HUDEP-2 (cell line): ENCODE results near the gene PARD6B.
"Not testable (repeated sequence)": the region's sequence is repeated elsewhere in the genome, so short reads cannot be mapped to it uniquely, and the experiment has no call there.

Experiments
- DNase-seq, 76 experiments: peaks; one replicate each; lab custom pipeline; 2025; ENCODE audit not compliant: unreplicated experiment in 76 of 76; lab: John Stamatoyannopoulos, UW

Gene PARD6B, protein sequence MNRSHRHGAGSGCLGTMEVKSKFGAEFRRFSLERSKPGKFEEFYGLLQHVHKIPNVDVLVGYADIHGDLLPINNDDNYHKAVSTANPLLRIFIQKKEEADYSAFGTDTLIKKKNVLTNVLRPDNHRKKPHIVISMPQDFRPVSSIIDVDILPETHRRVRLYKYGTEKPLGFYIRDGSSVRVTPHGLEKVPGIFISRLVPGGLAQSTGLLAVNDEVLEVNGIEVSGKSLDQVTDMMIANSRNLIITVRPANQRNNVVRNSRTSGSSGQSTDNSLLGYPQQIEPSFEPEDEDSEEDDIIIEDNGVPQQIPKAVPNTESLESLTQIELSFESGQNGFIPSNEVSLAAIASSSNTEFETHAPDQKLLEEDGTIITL

DNA sequence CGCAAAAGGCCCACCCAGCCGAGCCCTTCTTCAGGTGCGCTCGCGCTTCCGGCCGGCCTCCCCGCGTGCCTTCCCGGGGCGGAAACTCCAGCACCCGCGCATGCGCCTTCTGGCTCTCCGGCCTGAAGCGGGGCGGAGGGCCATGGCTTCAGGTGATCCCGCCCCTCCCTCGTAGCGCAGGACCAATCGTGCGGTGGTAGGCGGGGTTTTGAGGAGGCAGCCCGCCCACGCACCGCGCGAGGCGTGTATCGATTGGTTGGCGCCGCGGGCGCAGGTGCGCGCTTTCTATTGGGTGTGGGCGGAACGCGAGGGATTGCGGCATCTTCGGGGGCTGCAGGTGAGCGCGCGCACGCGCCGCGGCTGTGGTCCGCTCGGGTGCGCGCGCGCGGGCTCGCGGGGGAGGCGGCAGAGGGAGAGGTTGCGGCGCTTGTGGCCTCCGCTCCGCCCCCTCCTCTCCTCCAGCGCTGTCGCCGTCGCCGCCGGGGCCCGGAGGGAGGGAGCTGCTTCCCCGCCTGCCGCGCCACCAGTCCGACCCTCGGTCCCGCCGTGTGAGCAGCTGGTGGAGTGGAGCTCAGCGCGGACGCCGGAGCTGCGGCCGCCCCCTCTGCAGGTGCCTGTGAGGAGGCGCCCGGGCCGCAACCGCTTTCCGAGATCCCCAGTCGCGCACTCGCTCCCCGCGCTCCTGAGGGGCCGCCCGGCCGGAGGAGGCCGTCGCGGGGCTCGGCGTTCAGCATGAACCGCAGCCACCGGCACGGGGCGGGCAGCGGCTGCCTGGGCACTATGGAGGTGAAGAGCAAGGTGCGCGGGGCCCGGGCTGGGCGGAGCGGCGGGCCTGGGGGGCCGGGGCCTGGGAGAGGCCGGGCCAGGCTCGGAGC lies at the start of gene PARD6B:
PARD6B (plus strand) TSS at position 526 of the 875 bp plus-strand sequence; CDS start at position 733, 207 bp downstream.
- peak in 75 of 76 experiments; percentile 49 to 99 (median 97) for DNase-seq

DNA sequence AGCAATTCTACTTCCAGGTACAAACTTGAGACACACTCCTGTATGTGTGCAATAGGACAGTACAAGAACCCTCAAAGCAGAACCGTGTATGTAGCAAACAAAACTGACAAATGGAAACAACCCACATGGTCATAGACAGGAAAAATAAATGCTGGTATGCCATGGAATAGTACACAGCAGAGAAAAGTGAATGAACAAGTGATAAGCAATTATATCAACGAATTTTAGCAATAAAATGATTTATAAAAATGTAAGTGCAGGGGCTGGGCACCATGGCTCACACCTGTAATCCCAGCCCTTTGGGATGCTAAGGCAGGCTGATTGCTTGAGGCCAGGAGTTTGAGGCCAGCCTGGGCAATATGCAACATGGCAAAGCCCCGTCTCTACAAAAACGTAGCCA lies 49.3 kb upstream of the PARD6B start:
- no peak for DNase-seq

DNA sequence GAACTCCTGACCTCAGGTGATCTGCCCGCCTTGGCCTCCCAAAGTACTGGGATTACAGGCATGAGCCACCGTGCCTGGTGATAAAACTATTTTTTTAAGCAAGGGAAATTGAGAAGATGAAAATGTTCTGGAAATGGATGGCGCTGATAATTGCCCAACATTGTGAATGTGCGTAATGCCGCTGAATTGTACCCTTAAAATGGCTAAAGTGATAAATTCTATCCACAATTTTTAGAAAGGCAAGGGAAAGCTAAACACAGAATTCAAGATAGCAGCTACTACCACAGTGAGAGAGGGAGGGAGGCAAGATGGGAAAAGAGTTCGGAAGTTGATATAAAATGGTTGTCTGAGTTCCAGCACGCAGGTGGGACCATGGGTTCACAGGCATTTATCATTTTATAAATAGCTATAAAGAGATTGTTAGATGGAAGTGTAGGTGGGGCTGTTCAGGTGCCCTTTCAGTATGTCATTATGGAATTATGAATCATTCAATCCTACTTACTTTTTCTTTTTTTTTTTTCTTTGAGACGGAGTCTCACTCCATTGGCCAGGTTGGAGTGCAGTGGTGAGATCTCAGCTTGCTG lies 48.3 kb upstream of the PARD6B start:
- DNase-seq = no peak

DNA sequence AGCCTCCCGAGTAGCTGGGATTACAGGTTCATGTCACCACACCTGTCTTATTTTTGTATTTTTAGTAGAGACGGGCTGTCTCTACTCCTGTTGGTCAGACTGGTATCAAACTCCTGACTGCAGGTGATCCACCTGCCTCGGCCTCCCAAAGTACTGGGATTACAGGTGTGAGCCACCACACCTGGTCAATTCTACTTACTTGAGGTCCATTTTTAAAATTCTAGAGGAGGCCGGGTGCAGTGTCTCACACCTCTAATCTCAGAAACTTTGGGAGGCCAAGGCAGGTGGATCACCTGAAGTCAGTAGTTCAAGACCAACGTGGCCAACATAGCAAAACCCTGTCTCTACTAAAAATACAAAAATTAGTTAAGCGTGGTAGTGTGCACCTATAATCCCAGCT lies 47.8 kb upstream of the PARD6B start:
- DNase-seq = no peak

DNA sequence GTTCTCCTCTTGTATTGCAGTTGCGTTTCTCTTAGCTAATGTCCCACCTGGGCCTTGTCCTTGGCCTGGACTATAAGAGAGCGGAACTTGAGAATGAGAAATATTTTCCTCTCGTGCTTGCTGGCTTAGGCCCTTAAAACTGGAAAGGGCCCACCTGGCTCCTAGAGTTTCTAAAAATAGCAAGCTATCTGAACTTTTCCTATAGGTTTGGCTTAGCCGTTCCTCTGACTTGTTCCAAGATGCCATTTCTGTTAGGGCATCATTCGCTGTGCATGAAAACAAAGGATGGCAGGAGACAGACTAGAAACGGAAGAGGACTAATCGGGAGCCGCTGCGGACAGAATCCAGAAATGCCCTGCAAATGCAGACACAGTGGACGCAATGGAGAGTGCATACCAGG lies 44.6 kb upstream of the PARD6B start:
- no peak for DNase-seq

DNA sequence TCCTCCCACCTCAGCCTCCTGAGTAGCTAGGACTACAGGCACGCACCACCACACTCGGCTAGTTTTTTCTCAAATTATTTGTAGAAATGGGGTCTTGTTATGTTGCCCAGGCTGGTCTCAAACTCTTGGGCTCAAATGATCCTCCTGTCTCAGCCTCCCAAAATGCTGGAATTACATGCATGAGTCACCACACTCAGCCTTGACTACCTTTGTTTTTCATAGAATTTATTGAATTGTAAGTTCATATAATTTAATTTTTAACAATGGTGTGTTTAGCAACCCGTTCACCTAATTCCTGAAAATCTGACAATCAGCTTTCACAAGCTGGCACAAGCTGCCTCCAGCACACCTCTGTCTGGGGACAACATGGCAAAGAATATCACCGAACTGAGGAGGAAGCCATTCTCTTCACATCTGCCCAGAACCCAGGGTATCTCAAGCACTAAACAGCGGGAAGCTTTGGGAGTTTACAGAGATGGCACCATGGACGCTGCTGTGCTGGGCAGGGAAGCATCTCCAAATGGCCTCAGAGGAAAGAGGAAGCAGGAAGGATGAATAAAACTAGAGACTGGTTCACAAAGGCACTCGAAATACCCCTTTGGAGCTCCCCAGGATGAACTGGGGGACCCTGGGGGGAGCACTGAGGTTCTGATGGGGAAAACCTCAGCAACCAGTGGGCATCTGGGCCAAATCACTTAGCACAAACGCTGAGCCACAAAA lies 43.0 kb upstream of the PARD6B start:
- no peak for DNase-seq

DNA sequence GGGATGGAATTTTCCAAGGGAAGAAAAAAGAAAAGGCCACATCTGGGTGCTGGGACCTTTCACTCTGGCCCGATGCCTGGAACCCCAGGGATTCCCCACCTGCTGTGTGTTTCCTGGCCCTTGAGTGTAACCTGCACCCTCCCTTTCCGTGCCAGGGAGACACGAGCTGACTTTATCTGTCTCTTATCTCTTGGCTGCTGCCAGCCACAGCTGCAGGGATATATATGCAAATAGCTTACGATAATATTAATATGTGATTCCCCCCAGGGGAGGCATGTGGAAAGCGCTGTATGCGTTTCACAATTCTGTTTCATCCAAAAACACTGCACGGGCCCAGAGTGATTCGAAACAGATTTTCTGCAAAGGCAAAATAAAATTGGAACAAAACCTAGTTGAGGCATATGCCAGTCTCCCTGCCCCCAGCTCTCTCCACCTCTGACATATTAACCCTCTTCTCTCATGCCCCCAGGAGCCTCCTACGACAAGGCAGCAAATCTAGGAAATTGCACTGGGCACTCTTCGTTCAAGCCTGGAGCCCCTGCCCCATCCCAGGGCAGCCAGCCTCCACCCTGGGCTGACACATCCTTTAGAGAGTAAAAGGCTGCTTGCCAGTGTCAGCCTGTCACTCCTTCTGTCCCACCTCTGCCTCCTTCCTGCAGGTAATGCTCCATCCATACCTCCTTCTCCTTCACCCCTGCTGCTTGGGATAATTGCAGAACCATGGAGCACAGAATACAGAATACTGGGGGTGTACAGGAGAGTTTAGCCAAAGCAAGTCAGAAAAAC lies 41.3 kb upstream of the PARD6B start:
- DNase-seq = peak in 53 of 76 experiments; percentile 5 to 66 (median 31)

DNA sequence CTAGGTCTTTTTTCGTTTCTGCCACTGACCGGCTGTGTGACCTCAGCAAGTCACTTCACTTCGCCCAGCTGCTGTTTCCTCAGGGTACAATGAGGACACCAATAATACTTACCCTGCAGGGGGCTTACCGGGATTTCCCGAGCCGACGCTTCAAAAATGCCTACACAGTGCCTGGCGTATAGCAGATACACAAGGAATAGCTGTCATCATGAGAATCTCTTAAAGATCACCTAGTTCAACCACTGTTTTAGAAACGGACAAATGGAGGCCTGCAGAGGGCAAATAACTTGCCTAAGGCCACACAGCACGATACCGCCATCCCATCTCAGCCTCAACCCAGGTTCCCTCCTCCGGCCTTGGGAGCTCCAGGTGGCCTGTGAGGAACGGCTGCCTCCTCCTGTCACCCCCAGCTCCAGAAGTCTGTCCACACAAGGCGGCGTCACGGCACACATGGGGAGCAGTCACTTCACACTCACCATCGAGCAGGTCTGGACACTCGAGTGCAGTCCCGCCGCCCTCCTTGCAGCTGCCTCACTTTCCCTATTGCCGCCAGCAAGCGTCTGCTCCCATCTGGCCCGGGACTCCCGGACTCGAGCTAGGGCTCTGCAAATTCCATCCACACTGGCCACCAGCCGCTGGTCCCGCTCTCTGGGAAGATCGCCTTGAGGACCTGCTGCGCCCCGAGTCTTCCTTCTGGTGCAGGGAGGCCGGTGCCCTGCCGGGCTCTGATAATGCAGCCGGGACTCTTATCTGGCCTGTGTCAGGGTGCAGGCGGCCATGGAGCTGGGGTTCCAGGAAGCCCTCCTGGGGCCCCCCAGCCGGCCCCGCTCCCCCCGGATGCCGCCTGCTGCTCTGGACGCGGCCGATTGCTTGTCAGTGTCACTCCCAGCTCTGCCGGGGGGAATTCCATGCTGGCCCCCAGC lies 40.5 kb upstream of the PARD6B start, which contains the start of gene RIPOR3:
RIPOR3 (minus strand) TSS at position 893 of the 923 bp plus-strand sequence; CDS start at position 479, 414 bp downstream.
- peak in 73 of 76 experiments; percentile 29 to 94 (median 76) for DNase-seq

DNA sequence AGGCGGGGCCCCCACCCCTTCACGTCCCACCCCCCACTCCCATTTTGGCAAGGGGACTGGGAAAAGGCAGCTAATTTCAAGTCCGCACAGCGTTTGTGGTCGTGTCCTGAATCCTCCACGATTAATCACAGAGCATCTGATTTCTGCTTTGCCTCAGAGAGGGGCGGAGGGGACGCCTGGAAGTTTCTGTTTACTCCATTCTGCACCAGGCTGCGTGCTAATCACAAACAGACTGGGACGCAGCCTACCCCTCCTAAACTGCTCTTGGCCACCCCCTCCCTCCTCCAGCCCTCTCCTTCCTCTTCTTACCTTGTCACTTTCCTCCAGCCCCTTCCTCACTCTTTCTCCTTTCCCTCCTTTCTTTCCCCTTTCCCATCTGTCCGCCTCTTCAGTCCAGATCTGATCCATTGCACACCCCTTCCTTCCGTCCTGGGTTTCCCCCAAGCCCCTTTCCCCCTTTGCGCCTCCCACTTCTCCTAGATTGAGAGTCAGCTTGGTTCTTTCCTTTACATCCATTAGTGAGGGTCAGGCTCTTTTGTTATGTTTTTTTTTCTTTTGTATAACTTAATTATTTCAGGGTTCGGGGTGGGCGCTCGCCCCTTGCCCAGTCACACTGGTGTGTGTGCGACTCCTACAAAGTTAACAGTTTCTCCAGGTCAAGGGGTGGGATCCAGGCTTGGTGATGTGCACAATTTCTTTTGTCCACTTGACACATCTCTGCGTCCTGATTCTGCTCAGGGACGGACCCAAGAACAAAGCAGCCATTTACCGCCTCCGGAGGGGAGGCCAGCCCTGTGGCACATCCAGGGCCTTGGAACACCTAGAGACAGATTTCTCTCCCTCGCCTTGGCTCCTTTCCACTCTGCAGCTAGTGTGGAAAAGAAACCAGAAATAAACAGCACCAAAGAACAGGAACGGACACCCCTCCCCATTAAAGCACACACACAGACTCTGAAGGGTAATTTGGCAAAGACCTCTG lies 39.5 kb upstream of the PARD6B start:
- DNase-seq = peak in 36 of 76 experiments; percentile 16 to 83 (median 57)

DNA sequence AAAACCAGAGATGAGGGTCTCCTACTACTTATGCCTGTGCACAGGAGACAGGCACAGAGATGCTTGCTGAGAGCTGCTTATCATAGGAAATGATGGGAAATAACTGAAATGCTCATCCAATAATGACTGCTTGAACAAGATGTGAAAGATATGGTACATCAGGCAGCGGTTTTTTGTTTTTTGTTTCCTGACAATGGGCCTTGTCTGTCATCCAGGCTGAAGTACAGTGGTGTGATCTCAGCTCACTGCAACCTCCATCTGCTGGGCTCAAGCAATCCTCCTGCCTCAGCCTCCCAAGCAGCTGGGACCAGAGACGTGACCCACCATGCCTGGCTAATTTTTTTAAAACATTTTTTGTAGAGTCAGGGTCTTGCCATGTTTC lies 38.8 kb upstream of the PARD6B start:
- DNase-seq = peak in 1 of 76 experiments; percentile 9

DNA sequence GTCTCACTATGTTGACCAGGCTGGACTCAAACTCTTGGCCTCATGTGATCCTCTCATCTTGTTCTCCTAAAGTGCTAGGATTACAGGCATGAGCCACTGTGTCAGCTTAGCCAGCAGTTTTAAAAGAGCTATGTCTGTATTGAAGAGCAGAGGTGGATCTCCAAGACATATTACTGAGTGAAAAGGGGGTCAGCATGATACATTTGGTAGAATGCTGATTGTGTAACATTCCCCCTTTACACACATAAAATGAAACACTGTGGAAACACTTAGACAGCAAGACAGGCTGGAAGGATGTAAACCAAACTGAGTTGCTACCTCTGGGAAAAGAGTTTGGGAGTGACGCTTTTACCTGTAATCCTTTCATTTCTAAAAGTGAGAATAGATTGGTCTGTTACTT lies 38.4 kb upstream of the PARD6B start:
- DNase-seq = no peak

DNA sequence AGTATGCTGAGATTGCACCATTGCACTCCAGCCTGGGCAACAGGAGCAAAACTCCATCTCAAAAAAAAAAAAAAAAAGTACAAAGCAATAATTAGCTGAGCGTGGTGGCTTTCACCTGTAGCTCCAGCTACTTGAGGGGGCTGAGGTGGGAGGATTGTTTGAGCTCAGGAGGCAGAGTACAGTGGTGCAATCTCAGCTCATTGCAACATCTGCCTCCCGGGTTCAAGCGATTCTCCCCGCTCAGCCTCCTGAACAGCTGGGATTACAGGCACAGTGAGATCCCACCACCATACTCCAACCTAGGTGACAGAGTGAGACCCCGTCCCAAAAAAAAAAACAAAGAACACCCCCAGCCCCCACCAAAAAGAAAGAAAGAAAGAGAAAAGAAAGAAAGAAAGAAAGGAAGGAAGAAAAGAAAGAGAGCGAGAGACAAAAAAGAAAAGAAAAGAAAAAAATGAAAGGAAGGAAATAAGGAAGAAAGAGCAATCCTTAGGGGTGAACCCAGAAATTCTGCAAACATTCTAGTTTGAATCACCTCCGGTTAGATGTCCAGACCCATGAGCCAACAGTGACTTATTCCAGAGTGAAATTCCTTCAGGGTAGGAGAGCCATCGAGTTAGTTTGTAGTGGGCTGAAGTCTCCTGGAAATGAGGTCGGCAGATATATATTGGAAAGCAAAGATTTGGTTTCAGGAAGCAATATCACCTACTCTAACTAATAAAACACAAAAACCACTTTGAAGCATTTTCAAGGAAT lies 36.8 kb upstream of the PARD6B start:
- no peak for DNase-seq

DNA sequence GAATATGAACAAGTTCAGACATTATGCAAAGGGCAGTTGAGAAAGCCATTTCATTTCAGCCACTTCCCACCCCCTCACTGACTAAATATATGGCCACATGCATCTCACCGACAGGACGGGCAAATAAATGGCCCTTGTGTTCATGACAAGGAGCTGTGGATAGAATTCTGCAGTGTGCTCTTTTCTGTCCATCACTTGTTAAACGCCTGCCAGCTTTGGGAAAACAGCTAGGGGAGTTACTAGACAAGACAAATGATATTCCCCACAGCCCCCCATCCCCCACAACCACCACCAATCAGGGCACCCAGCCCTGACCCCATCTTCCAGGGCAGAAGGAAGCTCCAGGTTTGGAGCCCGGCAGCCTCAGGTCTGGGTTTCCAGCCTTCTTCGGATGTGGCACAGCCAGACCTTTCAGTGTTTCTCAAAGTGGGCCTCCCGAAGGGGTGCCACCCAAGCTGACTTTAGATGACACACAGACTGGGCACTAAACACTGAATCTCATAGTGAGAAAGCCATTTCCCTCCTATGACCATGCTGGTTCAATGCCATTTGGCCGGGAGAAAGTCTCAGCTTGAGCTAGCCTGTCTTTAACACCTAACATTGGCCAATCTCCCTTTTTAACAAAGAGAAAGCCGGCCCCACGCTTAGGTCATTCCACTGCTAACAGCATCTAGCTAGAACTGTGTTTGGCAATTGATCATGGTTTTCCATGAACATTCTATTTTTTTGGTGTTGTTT lies 36.1 kb upstream of the PARD6B start:
- DNase-seq = no peak

DNA sequence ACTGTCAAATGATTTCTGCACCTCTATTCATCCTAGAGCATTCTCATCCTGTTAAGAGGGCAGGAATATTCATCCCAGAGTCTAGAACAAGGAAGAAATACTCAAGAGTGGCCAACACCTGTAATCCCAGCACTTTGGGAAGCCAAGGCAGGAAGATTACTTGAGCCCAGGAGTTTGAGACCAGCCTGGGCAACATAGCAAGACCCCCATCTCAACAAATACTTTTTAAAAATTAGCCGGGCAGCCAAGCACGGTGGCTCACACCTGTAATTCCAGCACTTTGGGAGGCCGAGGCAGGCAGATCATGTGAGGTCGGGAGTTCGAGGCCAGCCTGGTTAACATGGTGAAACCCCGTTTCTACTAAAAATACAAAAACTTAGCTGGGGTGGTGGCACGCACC lies 33.1 kb upstream of the PARD6B start:
- not testable (repeated sequence) for DNase-seq

DNA sequence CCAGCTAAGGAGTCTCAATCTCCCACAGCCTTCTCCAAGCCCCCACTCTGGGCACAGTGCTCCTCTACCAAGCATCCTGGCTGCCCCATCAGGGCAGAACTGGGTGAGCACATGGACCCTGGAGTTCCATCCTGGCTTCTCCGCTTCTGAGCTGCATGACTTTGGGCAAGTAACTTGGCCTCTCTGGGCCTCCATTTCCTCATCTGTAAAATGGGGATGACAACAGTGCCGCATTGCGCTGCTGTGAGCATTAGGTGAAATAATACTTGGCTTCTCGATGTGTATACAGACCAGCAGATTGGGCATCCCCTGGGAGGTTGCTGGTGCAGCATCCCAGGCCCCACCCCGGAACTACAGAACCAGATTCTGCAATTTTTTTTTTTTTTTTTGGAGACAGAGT lies 31.7 kb upstream of the PARD6B start:
- DNase-seq = no peak
